GM12878 (cell line): ENCODE results near the gene TRMT10C. TPM values are rescaled to one million over a fixed set of nuclear protein-coding genes. Genes with fewer than 3 reads are reported as not detected.

ENCODE experiments used
- ATAC-seq: fragments of 200-7000 bp; cut with Tn5 transposase; 3 replicates; pipeline ENCODE4 v1.9.1; 2020; ENCODE audit warnings: mild to moderate bottlenecking, moderate library complexity
- BruUV-seq: library from RNA; stranded (reverse); fragments of 400-500 nt; replicated peaks from 2 replicates; lab custom pipeline; 2021; lab: Mats Ljungman, UMichigan
- CTCF ChIA-PET: fragments of 300-600 bp; sonication (Branson Sonifier 250); formaldehyde crosslinking; extraction: SDS; loops from one replicate; lab custom pipeline; 2021; ENCODE audit warnings: inconsistent platforms; lab: Yijun Ruan, JAX
- POLR2A ChIA-PET: fragments of 350-600 bp; formaldehyde crosslinking; extraction: SDS; loops from one replicate; lab custom pipeline; 2021; ENCODE audit warnings: inconsistent platforms; lab: Charles Lee
- RAD21 ChIA-PET: fragments of 300-600 bp; sonication (Branson Sonifier 250); formaldehyde crosslinking; loops from one replicate; lab custom pipeline; 2023; ENCODE audit warnings: antibody characterized with exemption; ENCODE audit not compliant: unreplicated experiment; lab: Charles Lee
- SMC1A ChIA-PET: fragments of 300-600 bp; sonication (Branson Sonifier 250); formaldehyde crosslinking; loops from one replicate; lab custom pipeline; 2023; ENCODE audit not compliant: unreplicated experiment, uncharacterized antibody; lab: Charles Lee
- DNase-seq: peaks from one replicate; pipeline ENCODE4 v3.0.0-alpha.2; 2011; ENCODE audit warnings: low read depth, low spot score
- FAIRE-seq: peaks from 3 replicates; lab custom pipeline; 2011; peaks lifted over from hg19 to GRCh38; lab: Jason Lieb, UNC
- H2AFZ ChIP-seq: 2 replicates; pipeline ENCODE4 v1.6.0; 2011; ENCODE audit warnings: low read depth, low read length, control low read depth; ENCODE audit not compliant: control insufficient read depth
- H3K27ac ChIP-seq: 2 replicates; pipeline ENCODE4 v1.5.1; 2011; ENCODE audit warnings: control low read depth; ENCODE audit not compliant: control insufficient read depth, insufficient read depth
- H3K27me3 ChIP-seq, 2 experiments: replicated peaks in 1 of 2; 2 replicates each; pipeline versions ENCODE4 v1.6.0 to v1.6.1; 2011; ENCODE audit warnings: low read length in 1 of 2; ENCODE audit not compliant: control insufficient read depth in 2 of 2, insufficient read depth in 2 of 2
- H3K36me3 ChIP-seq, 2 experiments: 2 replicates each; pipeline ENCODE4 v1.5.1; 2011; ENCODE audit warnings: low read length in 1 of 2; ENCODE audit not compliant: control insufficient read depth in 2 of 2, insufficient read depth in 2 of 2
- H3K4me1 ChIP-seq: 2 replicates; pipeline ENCODE4 v1.6.1; 2011; ENCODE audit warnings: mild to moderate bottlenecking, low read length, moderate library complexity, mixed read lengths; ENCODE audit not compliant: control insufficient read depth, insufficient read depth
- H3K4me2 ChIP-seq: 2 replicates; pipeline ENCODE4 v1.6.0; 2011; ENCODE audit warnings: control low read depth; ENCODE audit not compliant: control insufficient read depth, insufficient read depth
- H3K4me3 ChIP-seq: fragments of 200-600 bp; sonication (generic); 2 replicates; pipeline ENCODE4 v1.5.1; 2016
- H3K79me2 ChIP-seq: 2 replicates; pipeline ENCODE4 v1.6.0; 2011; ENCODE audit warnings: low read length; ENCODE audit not compliant: control insufficient read depth, insufficient read depth
- H3K9ac ChIP-seq: 2 replicates; pipeline ENCODE4 v1.8.0; 2011; ENCODE audit warnings: low read length, control low read depth, mixed read lengths; ENCODE audit not compliant: control insufficient read depth, insufficient read depth
- H3K9me3 ChIP-seq: replicated peaks from 3 replicates; pipeline ENCODE4 v1.5.1; 2011; ENCODE audit warnings: mild to moderate bottlenecking, low read length; ENCODE audit not compliant: control insufficient read depth, insufficient read depth
- H4K20me1 ChIP-seq: 2 replicates; pipeline ENCODE4 v1.6.0; 2011; ENCODE audit not compliant: control insufficient read depth, insufficient read depth
- DPF2 ChIP-seq: fragments of 450-650 bp; IDR thresholded peaks from 2 replicates; pipeline ENCODE4 v1.6.1; 2017; ENCODE audit warnings: mild to moderate bottlenecking
- EED ChIP-seq: sonication (generic); IDR thresholded peaks from 2 replicates; pipeline ENCODE4 v1.6.1; 2016; ENCODE audit warnings: antibody characterized with exemption, low read depth
- MYC ChIP-seq: IDR thresholded peaks from 2 replicates; pipeline ENCODE4 v1.6.1; 2011; ENCODE audit warnings: mild to moderate bottlenecking, low read length, moderate library complexity, inconsistent platforms; ENCODE audit not compliant: insufficient read depth, insufficient replicate concordance, insufficient read length, severe bottlenecking
- NFIC ChIP-seq: IDR thresholded peaks from 2 replicates; pipeline ENCODE4 v1.6.1; 2012; ENCODE audit warnings: low read depth, mild to moderate bottlenecking, inconsistent platforms, low read length, moderate library complexity
- RBBP5 ChIP-seq: fragments of 200-600 bp; sonication (generic); conservative IDR thresholded peaks from 2 replicates; pipeline ENCODE4 v1.6.1; 2016
- RELB ChIP-seq: fragments of 450-650 bp; IDR thresholded peaks from 2 replicates; pipeline ENCODE4 v1.6.1; 2017; ENCODE audit warnings: low read depth, mild to moderate bottlenecking, moderate library complexity
- SPI1 ChIP-seq: IDR thresholded peaks from 2 replicates; pipeline ENCODE4 v1.6.1; 2011; ENCODE audit warnings: low read depth, mild to moderate bottlenecking, low read length, moderate library complexity, borderline replicate concordance; ENCODE audit not compliant: insufficient read depth
- USF1 ChIP-seq: IDR thresholded peaks from 2 replicates; pipeline ENCODE4 v1.6.1; 2011; ENCODE audit warnings: borderline replicate concordance, low read depth, mild to moderate bottlenecking, moderate library complexity, mixed read lengths, low read length; ENCODE audit not compliant: insufficient read depth; ENCODE audit errors: extremely low read length
- ZBTB11 ChIP-seq: fragments of 450-650 bp; formaldehyde crosslinking; IDR thresholded peaks from 2 replicates; pipeline ENCODE4 v1.5.0; 2022; ENCODE audit warnings: mild to moderate bottlenecking, missing genetic modification characterization
- ZNF274 ChIP-seq: IDR thresholded peaks from one replicate; pipeline ENCODE4 v1.8.0; 2011; ENCODE audit not compliant: insufficient read length, insufficient read depth
- ZZZ3 ChIP-seq: IDR thresholded peaks from 2 replicates; pipeline ENCODE4 v1.6.1; 2011; ENCODE audit warnings: low read depth; ENCODE audit not compliant: control insufficient read depth, insufficient read length
- WGBS: methylation state at CpG from one replicate; pipeline ENCODE4 v1.1.6; 2016; ENCODE audit warnings: low lambda C conversion rate; ENCODE audit not compliant: insufficient replicate concordance, insufficient coverage; ENCODE audit errors: missing lambda C conversion rate; 5-methylcytosine and 5-hydroxymethylcytosine counted together
- in situ Hi-C: fragments of 300-500 bp; cut with MboI; formaldehyde crosslinking; loops from 9 replicates; pipeline ENCODE4 v1.14.3; 2018; ENCODE audit warnings: mixed read lengths
- intact Hi-C: fragments of 100-400 bp; cut with micrococcal nuclease; formaldehyde crosslinking; loops from one replicate; pipeline ENCODE4 v1.14.2; 2022; ENCODE audit not compliant: unreplicated experiment
- polyA plus RNA-seq, 11 experiments: library from polyadenylated mRNA; depleted of rRNA in 4 of 11; unstranded in 6 of 11; stranded (reverse) in 5 of 11; fragments of >200 nt; fragmentation: Nextera tagmentation in 4 of 11; fragmentation: Illumina TruSeq in 1 of 11; extraction: Ambion mirVana in 4 of 11; extraction: Trizol in 1 of 11; gene quantifications; 1 replicate in 1 of 11; 2 replicates in 10 of 11; pipeline versions ENCODE4 v1.2.1 to v1.2.3, GENCODE V29; 2011 to 2016; ENCODE audit warnings: inconsistent platforms in 2 of 11, missing spikeins in 2 of 11, low read depth in 1 of 11
- total RNA-seq, 4 experiments: library from RNA; depleted of rRNA in 3 of 4; stranded (reverse); fragments of >200 nt in 3 of 4; fragmentation: Illumina TruSeq in 1 of 4; extraction: Trizol in 1 of 4; gene quantifications; 2 replicates each; pipeline versions ENCODE4 v1.2.1 to v1.2.3, GENCODE V29; 2013 to 2021
- TF ChIP-seq, protein P1 (sequence below): fragments of 450-650 bp; IDR thresholded peaks from 2 replicates; pipeline ENCODE4 v1.6.1; 2017; ENCODE audit warnings: borderline replicate concordance

TRMT10C gene
- total and polyA plus RNA-seq, 10 of the 15 experiments (the other 5 are each of a cell fraction or from before 2014, with no cell fraction given) = 33.0 to 82.1 (median 47.1) TPM

DNA sequence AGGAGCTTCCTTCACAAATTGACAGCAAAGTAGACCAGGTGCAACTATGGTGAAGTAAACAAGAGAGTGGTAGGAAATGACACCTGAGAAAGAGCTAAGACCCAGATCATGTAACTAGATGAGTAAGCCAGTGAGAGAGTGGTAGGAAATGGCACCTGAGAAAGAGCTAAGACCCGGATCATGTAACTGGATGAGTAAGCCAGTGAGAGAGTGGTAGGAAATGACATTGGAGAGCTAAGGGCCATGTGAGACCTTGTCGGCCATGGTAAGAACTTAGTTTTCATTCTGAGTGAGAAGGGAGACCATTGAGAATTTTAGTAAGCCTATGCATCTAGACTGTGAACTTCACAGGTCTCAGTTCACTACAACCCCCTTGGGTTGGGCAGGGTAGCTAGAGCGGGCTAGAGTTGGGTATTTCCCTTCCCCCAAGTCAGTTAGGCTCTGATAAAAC lies 43.2 kb upstream of the TRMT10C start:
- Histone ChIP-seq H3K4me2 (peak overlapping the region; percentile 53), H3K27ac (peak overlapping the region; percentile 39; the same call in 1 of the 2 replicates), H4K20me1 (no peaks in the 10 kb centered on the region), H3K79me2 (no peaks in the 10 kb centered on the region), H3K27me3 (no peaks in the 10 kb centered on the region), H3K9me3 (no peaks in the 10 kb centered on the region), H3K9ac (peak overlapping the region; percentile 25; the same call in 1 of the 2 replicates), H3K36me3 (no peaks in the 10 kb centered on the region), H3K4me1 (peaks cover 8% of the 10 kb centered on the region; the same call in 1 of the 2 replicates), H3K4me3 (peak overlapping the region; percentile 22; the same call in 1 of the 2 replicates), H2AFZ (peak overlapping the region; percentile 79)
- SMC1A ChIA-PET = interaction anchor here (0.7 to 2.6 kb wide), 9 partner anchors 9 to 448 kb away, joined by 3 to 10 read pairs (median 4); no protein-coding TSS in a partner anchor
- RAD21 ChIA-PET = interaction anchor here (1.1 to 1.2 kb wide), 2 partner anchors 9 to 55 kb away, joined by 3 read pairs; no protein-coding TSS in a partner anchor
- intact Hi-C loops (loop anchor here (2.0 kb wide), 1 partner anchor 138 kb away; no protein-coding TSS in a partner anchor), in situ Hi-C loops (no loop called here)
- CTCF ChIA-PET = interaction anchor here (0.6 to 1.2 kb wide), 5 partner anchors 10 to 1047 kb away, joined by 3 read pairs; partner anchors contain the start of genes PCNP and TRMT10C
- BruUV-seq = no TSS peak
- ATAC-seq = peak; percentile 96
- peak; percentile 99 for FAIRE-seq
- 0% methylated on average over 3 of the region's 3 CpGs for WGBS
- POLR2A ChIA-PET = interaction anchor here (1.4 to 1.7 kb wide), 3 partner anchors 10 to 146 kb away, joined by 3 to 6 read pairs (median 4); partner anchors contain the start of gene PCNP
- DNase-seq = peak; percentile 92
- TF ChIP-seq RBBP5 (no peak), ZZZ3 (no peak), RELB (0 out of 2 replicates have a peak, but pooled peaks have one; percentile 56), ZBTB11 (CRISPR knock-in tag) (no peak), EED (peak; percentile 93), USF1 (no peak), MYC (no peak), NFIC (peak; percentile 91), ZNF274 (no peak), DPF2 (peak; percentile 49; the same call in 1 of the 2 replicates), SPI1 (no peak)
- TF ChIP-seq, protein P1, sequence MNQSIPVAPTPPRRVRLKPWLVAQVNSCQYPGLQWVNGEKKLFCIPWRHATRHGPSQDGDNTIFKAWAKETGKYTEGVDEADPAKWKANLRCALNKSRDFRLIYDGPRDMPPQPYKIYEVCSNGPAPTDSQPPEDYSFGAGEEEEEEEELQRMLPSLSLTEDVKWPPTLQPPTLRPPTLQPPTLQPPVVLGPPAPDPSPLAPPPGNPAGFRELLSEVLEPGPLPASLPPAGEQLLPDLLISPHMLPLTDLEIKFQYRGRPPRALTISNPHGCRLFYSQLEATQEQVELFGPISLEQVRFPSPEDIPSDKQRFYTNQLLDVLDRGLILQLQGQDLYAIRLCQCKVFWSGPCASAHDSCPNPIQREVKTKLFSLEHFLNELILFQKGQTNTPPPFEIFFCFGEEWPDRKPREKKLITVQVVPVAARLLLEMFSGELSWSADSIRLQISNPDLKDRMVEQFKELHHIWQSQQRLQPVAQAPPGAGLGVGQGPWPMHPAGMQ = no peak
